Measurements from ENCODE around the gene GNGT1.

GNGT1 gene

DNA sequence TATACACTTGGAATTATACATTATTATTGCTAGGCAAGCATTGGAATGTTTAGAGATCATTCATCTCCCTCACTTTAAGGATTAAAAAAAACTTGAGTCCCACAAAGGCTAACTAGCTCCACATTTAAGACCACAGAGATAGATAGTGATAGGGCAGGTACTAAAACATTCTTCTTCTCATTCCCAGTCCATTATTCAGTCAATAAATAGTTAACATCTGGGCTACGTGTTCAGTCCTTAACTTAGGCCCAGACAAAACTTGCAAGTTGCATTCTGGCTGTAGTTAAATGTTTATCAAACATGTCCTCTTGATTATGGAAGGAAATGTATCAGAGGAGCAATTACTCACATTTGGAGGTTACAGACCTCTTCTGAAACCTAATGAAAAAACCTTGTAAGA lies 17.6 kb downstream of the GNGT1 start:
- H3K27me3 ChIP-seq (ENCODE audit: insufficient read depth, poor library complexity, severe bottlenecking) = peaks cover 14% of the 10 kb centered on the region
- no peak for DNase-seq (ENCODE audit: low read depth in 1 of 2, low spot score in 1 of 2)
- H3K4me3 ChIP-seq (replicated peaks; ENCODE audit: insufficient read depth, low read length) = no peak overlapping the region
- no peak overlapping the region for H3K27ac ChIP-seq (replicated peaks)
- no peak for TF ChIP-seq POLR2AphosphoS5 (IDR thresholded peaks at IDR 0.05; ENCODE audit: low read depth)
- no peak for TF ChIP-seq GABPA (IDR thresholded peaks at IDR 0.05; ENCODE audit: low read depth)

DNA sequence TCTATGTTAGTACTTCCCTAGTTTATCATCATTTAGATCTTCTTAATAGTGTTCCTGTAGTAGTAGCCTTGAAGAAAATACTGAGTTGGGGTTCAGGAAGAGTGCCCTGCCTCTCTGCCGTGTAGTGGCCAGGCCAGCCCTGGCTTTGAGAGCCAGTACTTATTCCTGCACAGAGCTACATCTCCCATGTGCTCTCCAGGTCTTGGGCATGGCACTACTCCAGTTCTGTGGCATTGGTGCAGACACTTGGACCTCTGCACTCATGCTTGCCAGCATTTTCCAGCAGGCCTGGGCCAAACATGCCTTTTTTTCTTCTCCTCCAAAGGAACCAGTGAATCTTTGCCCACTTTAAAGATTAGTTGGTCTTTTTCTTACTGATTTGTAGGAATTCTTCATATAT lies 20.4 kb downstream of the GNGT1 start:
- Histone ChIP-seq H3K4me3 (replicated peaks; ENCODE audit: insufficient read depth, low read length) (no peak overlapping the region), H3K27me3 (ENCODE audit: insufficient read depth, poor library complexity, severe bottlenecking) (peaks cover 12% of the 10 kb centered on the region), H3K27ac (replicated peaks) (no peak overlapping the region)
- no peak for DNase-seq (ENCODE audit: low read depth in 1 of 2, low spot score in 1 of 2)
- TF ChIP-seq SPI1 (IDR thresholded peaks at IDR 0.05; ENCODE audit: borderline replicate concordance, low read depth) = no peak
- TF ChIP-seq, protein P1, sequence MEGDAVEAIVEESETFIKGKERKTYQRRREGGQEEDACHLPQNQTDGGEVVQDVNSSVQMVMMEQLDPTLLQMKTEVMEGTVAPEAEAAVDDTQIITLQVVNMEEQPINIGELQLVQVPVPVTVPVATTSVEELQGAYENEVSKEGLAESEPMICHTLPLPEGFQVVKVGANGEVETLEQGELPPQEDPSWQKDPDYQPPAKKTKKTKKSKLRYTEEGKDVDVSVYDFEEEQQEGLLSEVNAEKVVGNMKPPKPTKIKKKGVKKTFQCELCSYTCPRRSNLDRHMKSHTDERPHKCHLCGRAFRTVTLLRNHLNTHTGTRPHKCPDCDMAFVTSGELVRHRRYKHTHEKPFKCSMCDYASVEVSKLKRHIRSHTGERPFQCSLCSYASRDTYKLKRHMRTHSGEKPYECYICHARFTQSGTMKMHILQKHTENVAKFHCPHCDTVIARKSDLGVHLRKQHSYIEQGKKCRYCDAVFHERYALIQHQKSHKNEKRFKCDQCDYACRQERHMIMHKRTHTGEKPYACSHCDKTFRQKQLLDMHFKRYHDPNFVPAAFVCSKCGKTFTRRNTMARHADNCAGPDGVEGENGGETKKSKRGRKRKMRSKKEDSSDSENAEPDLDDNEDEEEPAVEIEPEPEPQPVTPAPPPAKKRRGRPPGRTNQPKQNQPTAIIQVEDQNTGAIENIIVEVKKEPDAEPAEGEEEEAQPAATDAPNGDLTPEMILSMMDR (IDR thresholded peaks at IDR 0.05; ENCODE audit: insufficient read depth, low read length) = no peak
- TF ChIP-seq GABPA (IDR thresholded peaks at IDR 0.05; ENCODE audit: low read depth) = no peak
- TF ChIP-seq, protein P2, sequence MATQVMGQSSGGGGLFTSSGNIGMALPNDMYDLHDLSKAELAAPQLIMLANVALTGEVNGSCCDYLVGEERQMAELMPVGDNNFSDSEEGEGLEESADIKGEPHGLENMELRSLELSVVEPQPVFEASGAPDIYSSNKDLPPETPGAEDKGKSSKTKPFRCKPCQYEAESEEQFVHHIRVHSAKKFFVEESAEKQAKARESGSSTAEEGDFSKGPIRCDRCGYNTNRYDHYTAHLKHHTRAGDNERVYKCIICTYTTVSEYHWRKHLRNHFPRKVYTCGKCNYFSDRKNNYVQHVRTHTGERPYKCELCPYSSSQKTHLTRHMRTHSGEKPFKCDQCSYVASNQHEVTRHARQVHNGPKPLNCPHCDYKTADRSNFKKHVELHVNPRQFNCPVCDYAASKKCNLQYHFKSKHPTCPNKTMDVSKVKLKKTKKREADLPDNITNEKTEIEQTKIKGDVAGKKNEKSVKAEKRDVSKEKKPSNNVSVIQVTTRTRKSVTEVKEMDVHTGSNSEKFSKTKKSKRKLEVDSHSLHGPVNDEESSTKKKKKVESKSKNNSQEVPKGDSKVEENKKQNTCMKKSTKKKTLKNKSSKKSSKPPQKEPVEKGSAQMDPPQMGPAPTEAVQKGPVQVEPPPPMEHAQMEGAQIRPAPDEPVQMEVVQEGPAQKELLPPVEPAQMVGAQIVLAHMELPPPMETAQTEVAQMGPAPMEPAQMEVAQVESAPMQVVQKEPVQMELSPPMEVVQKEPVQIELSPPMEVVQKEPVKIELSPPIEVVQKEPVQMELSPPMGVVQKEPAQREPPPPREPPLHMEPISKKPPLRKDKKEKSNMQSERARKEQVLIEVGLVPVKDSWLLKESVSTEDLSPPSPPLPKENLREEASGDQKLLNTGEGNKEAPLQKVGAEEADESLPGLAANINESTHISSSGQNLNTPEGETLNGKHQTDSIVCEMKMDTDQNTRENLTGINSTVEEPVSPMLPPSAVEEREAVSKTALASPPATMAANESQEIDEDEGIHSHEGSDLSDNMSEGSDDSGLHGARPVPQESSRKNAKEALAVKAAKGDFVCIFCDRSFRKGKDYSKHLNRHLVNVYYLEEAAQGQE (IDR thresholded peaks at IDR 0.05; ENCODE audit: insufficient replicate concordance, low read depth) = no peak
- TF ChIP-seq POLR2AphosphoS5 (IDR thresholded peaks at IDR 0.05; ENCODE audit: low read depth) = no peak

DNA sequence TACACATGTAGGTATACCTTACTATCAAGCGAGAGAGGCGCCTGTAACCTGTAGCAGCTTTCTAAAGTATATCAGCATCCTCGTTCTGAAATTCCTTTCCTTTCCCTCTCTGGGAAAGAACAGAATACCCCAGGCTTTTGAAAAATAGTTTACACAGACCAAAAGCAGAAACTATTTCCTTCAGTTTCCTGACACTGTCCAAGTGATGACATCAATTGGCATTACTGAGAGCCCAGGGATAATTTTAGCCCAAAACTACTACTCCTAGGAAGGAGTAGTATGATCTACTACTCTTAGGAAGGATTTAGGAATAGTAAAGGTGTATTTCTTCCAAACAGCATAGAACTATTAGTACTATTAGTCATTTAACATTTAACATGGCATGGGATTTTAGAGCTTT lies 21.2 kb downstream of the GNGT1 start:
- Histone ChIP-seq H3K27me3 (ENCODE audit: insufficient read depth, poor library complexity, severe bottlenecking) (peaks cover 4% of the 10 kb centered on the region), H3K27ac (replicated peaks) (no peak overlapping the region), H3K4me3 (replicated peaks; ENCODE audit: insufficient read depth, low read length) (no peak overlapping the region)
- TF ChIP-seq SPI1 (IDR thresholded peaks at IDR 0.05; ENCODE audit: borderline replicate concordance, low read depth) (no peak), GABPA (IDR thresholded peaks at IDR 0.05; ENCODE audit: low read depth) (no peak), POLR2AphosphoS5 (IDR thresholded peaks at IDR 0.05; ENCODE audit: low read depth) (no peak)
- TF ChIP-seq, protein P1 (IDR thresholded peaks at IDR 0.05; ENCODE audit: insufficient read depth, low read length) = no peak
- TF ChIP-seq, protein P2 (IDR thresholded peaks at IDR 0.05; ENCODE audit: insufficient replicate concordance, low read depth) = no peak
- no peak for DNase-seq (ENCODE audit: low read depth in 1 of 2, low spot score in 1 of 2)

DNA sequence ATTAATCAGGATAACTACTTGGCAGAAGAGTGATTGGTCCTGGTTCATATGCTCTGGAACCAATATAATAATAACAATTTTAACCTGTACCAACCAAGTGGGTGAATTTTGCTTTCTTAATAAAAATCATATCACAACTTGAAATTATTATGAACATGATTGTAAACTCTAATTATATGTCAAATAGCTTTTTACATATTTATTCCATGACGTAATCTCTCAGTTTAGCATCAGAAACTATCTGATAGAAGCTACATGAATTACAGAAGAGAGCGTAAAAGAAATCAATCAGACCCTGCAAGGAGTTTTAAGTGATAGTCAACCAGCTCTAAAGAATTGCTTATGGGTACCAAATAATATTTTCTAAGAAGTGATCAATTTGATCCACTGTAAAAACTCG lies 25.3 kb downstream of the GNGT1 start:
- Histone ChIP-seq H3K4me3 (replicated peaks; ENCODE audit: insufficient read depth, low read length) (no peak overlapping the region), H3K27ac (replicated peaks) (no peak overlapping the region), H3K27me3 (ENCODE audit: insufficient read depth, poor library complexity, severe bottlenecking) (no peaks in the 10 kb centered on the region)
- DNase-seq (ENCODE audit: low read depth in 1 of 2, low spot score in 1 of 2) = no peak
- TF ChIP-seq, protein P2 (IDR thresholded peaks at IDR 0.05; ENCODE audit: insufficient replicate concordance, low read depth) = no peak
- TF ChIP-seq SPI1 (IDR thresholded peaks at IDR 0.05; ENCODE audit: borderline replicate concordance, low read depth) = no peak
- TF ChIP-seq, protein P1 (IDR thresholded peaks at IDR 0.05; ENCODE audit: insufficient read depth, low read length) = no peak
- TF ChIP-seq GABPA (IDR thresholded peaks at IDR 0.05; ENCODE audit: low read depth) = no peak
- no peak for TF ChIP-seq POLR2AphosphoS5 (IDR thresholded peaks at IDR 0.05; ENCODE audit: low read depth)
